SJSA1 (cell line): Measurements from ENCODE around the gene MYBPH. TPM values are rescaled to one million over a fixed set of nuclear protein-coding genes. Genes with fewer than 3 reads are reported as not detected.

Source experiments
- DNase-seq, 2 experiments: peaks; one replicate each; pipeline ENCODE4 v3.0.0-alpha.2; 2015 to 2020; ENCODE audit warnings: low spot score in 2 of 2, low read depth in 1 of 2
- H3K27ac ChIP-seq: fragments of 250-450 bp; sonication (Bioruptor Pico); 2 replicates; pipeline ENCODE4 v1.5.1; 2020; ENCODE audit warnings: mild to moderate bottlenecking, moderate library complexity
- H3K27me3 ChIP-seq: fragments of 250-450 bp; sonication (Bioruptor Pico); replicated peaks from 2 replicates; pipeline ENCODE4 v1.5.1; 2020; ENCODE audit warnings: mild to moderate bottlenecking, moderate library complexity
- H3K36me3 ChIP-seq: fragments of 250-450 bp; sonication (Bioruptor Pico); 2 replicates; pipeline ENCODE4 v1.5.1; 2020; ENCODE audit warnings: mild to moderate bottlenecking
- H3K4me1 ChIP-seq: fragments of 250-450 bp; sonication (Bioruptor Pico); replicated peaks from 2 replicates; pipeline ENCODE4 v1.6.1; 2021; ENCODE audit warnings: mild to moderate bottlenecking
- H3K4me3 ChIP-seq: fragments of 250-450 bp; sonication (Bioruptor Pico); 2 replicates; pipeline ENCODE4 v1.5.1; 2020; ENCODE audit warnings: mild to moderate bottlenecking
- H3K9me3 ChIP-seq: fragments of 250-450 bp; sonication (Bioruptor Pico); replicated peaks from 2 replicates; pipeline ENCODE4 v1.5.1; 2020; ENCODE audit warnings: mild to moderate bottlenecking
- total RNA-seq: library from RNA; depleted of rRNA; stranded (reverse); fragments of >200 nt; shearing (Covaris generic); gene quantifications from 2 replicates; pipeline ENCODE4 v1.2.3, GENCODE V29; 2014

Gene MYBPH
- total RNA-seq, 1 experiment from 2014 or later, result not detected

- Histone ChIP-seq H3K4me1 (no peaks in the 10 kb centered on the region), H3K27ac (no peak overlapping the region), H3K36me3 (no peaks in the 10 kb centered on the region), H3K4me3 (no peak overlapping the region), H3K9me3 (no peaks in the 10 kb centered on the region), H3K27me3 (peaks cover 19% of the 10 kb centered on the region)
- no peak for DNase-seq
Observed at GRCh38 chr1:203139976-203140475, 35.6 kb downstream of the MYBPH start.

- Histone ChIP-seq H3K4me3 (no peak overlapping the region), H3K4me1 (no peaks in the 10 kb centered on the region), H3K36me3 (no peaks in the 10 kb centered on the region), H3K9me3 (no peaks in the 10 kb centered on the region), H3K27me3 (peaks cover 26% of the 10 kb centered on the region), H3K27ac (no peak overlapping the region)
- DNase-seq, result no peak
Observed at GRCh38 chr1:203138066-203138465, 37.6 kb downstream of the MYBPH start.

DNA sequence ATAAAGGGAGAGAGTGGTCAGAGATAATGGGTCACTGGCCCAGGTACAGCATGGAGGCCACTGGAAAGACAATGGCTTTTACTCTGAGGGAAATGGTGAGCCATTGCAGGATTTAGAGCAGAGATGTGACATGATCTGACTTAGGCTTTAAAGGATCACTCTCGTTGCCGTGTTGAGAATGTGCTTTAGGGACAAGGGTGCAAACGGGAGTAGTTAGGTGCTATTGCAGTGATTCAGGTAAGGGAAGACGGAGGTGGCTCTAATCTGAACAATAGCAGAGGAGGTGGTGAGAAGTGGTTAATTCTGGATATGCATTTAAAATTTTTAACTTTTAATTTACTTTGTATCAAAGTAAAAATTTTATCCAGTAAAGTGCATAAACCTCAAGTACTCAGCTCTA, 38.3 kb downstream of the MYBPH start:
- no peaks in the 10 kb centered on the region for H3K4me1 ChIP-seq
- no peak overlapping the region for H3K27ac ChIP-seq
- H3K4me3 ChIP-seq, result no peak overlapping the region
- no peaks in the 10 kb centered on the region for H3K9me3 ChIP-seq
- peaks cover 26% of the 10 kb centered on the region for H3K27me3 ChIP-seq
- DNase-seq, result no peak
- no peaks in the 10 kb centered on the region for H3K36me3 ChIP-seq

DNA sequence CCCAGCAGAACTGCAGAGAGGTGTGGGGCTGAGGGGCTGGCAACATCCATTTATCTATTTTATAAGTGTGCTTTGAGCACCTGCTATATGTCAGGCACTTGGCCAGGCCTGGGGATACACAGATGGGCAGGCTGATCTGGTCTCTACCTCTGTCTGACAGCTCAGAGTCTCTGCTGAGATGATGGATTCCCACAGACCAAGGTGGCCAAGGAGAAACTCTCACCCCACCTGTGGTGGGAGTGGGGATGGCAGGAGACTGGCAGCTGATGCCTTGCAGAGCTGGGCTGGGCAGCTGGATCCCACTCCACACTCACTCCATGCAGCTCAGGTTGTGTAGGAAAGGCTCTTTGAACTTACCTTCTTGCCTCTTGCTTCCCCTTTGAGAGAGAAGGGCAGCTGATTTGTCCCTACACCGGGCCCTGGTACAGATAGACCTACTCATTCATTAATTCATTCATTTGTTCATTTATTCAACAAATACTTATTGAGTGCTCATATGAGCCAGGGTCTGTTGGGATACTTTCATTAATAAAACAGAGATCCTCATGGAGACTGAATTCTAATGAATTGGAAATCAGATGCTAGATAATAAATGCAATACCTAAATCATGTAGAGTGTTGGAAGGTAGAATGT, 39.1 kb downstream of the MYBPH start:
- H3K27ac ChIP-seq, result no peak overlapping the region
- no peak overlapping the region for H3K4me3 ChIP-seq
- H3K36me3 ChIP-seq, result no peaks in the 10 kb centered on the region
- H3K9me3 ChIP-seq, result no peaks in the 10 kb centered on the region
- H3K4me1 ChIP-seq, result no peaks in the 10 kb centered on the region
- no peak for DNase-seq
- H3K27me3 ChIP-seq, result peaks cover 26% of the 10 kb centered on the region

- no peaks in the 10 kb centered on the region for H3K36me3 ChIP-seq
- DNase-seq, result no peak
Observed at GRCh38 chr1:203135636-203136305, 39.9 kb downstream of the MYBPH start.

DNA sequence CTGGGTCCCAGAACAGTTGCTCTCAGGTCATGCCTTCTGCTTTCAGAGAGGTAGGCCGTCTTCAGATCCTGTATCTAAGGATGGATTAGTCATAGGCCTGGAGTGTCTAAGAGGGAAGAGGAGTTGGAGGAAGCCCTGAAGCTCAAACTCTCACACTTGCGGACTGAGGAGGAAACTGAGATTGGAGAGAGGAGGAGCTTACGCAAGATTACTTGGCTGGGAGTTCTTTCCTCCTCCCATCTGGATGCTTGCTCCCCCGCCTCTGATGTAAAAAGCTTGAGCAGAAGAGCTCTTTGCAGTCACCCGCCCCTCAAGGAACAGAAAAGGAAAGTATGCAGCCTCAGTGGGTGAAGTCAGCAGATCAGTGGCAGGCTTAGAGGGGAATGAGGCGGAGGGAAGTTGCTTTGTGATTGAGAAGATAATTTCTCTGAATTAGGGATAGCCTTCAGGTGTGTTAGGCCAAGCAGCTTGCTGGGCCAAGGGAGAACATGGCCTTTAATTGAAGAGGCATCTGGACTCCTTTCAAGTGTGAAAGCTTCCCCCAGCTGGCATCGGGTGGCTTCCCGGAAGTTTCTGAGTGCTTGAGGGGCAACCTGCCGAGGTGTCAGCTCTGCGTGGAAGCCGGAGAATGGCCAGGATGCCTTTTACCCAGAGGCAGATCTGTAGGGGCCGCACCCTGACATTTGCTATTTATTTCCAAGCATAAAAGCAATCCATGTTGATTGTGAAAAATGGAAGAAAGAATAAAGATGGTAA, 41.5 kb downstream of the MYBPH start:
- no peak overlapping the region for H3K27ac ChIP-seq
- DNase-seq, result no peak
- H3K9me3 ChIP-seq, result no peaks in the 10 kb centered on the region
- no peak overlapping the region for H3K4me3 ChIP-seq
- peaks cover 37% of the 10 kb centered on the region for H3K27me3 ChIP-seq
- no peaks in the 10 kb centered on the region for H3K36me3 ChIP-seq
- H3K4me1 ChIP-seq, result no peaks in the 10 kb centered on the region

More at GRCh38 chr1:203135636-203136305, 39.9 kb downstream of the MYBPH start:
- H3K4me3 ChIP-seq, result no peak overlapping the region
- H3K9me3 ChIP-seq, result no peaks in the 10 kb centered on the region
- H3K4me1 ChIP-seq, result no peaks in the 10 kb centered on the region
- H3K27me3 ChIP-seq, result peaks cover 26% of the 10 kb centered on the region
- no peak overlapping the region for H3K27ac ChIP-seq

GRCh38 chr1:203131548-203132200, 44.0 kb downstream of the MYBPH start:
- Histone ChIP-seq H3K4me3 (no peak overlapping the region), H3K4me1 (no peaks in the 10 kb centered on the region; the same call in 1 of the 2 replicates)

GRCh38 chr1:203130358-203130985, 45.2 kb downstream of the MYBPH start:
- Histone ChIP-seq H3K27me3 (peaks cover 47% of the 10 kb centered on the region), H3K36me3 (no peaks in the 10 kb centered on the region), H3K4me3 (no peak overlapping the region), H3K9me3 (no peaks in the 10 kb centered on the region), H3K4me1 (no peaks in the 10 kb centered on the region; the same call in 1 of the 2 replicates), H3K27ac (no peak overlapping the region)
- no peak for DNase-seq

More at GRCh38 chr1:203131548-203132200, 44.0 kb downstream of the MYBPH start:
- Histone ChIP-seq H3K9me3 (no peaks in the 10 kb centered on the region), H3K36me3 (no peaks in the 10 kb centered on the region), H3K27ac (no peak overlapping the region), H3K27me3 (peaks cover 41% of the 10 kb centered on the region)
- no peak for DNase-seq

DNA sequence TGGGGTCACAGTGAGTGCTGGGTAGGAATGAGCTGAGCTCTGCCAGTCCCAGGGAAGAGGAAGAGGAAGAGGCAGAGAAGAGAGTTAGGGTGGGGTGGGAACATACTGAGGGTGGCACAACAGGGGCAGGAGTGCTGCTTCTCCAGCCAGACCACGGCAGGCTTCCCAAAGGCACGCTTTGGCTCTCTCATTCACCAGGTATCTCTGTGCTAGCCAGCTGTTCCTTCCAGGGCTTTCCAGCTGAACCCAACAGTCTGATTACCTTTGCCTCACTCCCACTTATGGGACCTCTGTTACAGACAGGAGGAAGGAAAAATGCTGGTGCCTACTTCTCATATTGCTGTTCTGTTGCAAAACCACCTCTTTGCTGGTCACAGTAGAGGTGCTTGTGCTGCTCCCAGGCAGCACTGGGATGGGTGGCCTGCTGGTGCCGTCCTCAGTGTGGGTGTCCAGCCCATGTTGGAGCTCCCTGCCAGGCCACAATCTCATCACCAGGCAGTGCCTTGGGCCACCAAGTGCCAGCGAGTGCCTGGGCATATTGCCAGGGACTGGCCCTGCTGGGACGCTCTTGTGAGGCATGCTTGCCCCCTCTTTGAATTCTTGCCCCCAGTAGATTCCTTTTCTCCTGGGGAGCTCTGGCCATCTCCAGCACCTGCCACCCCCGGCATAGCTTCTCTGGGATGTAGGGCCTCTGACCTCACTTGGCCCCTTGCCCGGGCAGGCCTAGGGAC, 46.0 kb downstream of the MYBPH start:
- Histone ChIP-seq H3K4me3 (no peak overlapping the region), H3K4me1 (no peaks in the 10 kb centered on the region; the same call in 1 of the 2 replicates)
- DNase-seq, result peak in 1 of 2 experiments; percentile 35

DNA sequence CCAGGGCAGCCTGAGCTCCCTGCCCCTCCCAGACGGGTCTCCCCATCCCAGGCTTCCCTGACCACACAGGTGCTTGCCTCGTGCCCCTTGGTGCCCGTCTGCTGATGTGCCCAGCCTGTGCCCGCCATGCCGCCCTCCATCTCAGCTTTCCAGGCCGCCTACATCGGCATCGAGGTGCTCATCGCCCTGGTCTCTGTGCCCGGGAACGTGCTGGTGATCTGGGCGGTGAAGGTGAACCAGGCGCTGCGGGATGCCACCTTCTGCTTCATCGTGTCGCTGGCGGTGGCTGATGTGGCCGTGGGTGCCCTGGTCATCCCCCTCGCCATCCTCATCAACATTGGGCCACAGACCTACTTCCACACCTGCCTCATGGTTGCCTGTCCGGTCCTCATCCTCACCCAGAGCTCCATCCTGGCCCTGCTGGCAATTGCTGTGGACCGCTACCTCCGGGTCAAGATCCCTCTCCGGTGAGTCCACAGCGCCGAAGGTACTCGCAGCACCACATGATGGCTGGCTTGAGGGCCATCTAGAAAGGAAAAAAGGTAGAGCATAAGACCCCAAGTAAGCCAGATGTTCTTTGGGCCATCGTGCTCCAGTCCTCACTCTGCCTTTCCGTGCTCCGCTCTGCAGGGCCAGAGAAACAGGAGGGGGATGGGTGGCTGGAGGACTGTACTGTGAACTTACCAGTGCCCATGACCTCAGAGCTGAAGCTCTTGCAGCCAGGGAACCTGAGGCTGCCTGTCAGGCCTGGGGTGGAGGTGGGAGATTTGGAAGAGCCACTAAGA, 46.7 kb downstream of the MYBPH start:
- no peaks in the 10 kb centered on the region for H3K36me3 ChIP-seq
- no peak overlapping the region for H3K4me3 ChIP-seq
- H3K9me3 ChIP-seq, result no peaks in the 10 kb centered on the region
- H3K4me1 ChIP-seq, result no peaks in the 10 kb centered on the region; the same call in 1 of the 2 replicates
- no peak overlapping the region for H3K27ac ChIP-seq
- peaks cover 53% of the 10 kb centered on the region for H3K27me3 ChIP-seq
- peak in 1 of 2 experiments; percentile 39 for DNase-seq

More for the DNA sequence above, 46.0 kb downstream of the MYBPH start:
- Histone ChIP-seq H3K36me3 (no peaks in the 10 kb centered on the region), H3K9me3 (no peaks in the 10 kb centered on the region), H3K27me3 (peaks cover 54% of the 10 kb centered on the region), H3K27ac (no peak overlapping the region)

DNA sequence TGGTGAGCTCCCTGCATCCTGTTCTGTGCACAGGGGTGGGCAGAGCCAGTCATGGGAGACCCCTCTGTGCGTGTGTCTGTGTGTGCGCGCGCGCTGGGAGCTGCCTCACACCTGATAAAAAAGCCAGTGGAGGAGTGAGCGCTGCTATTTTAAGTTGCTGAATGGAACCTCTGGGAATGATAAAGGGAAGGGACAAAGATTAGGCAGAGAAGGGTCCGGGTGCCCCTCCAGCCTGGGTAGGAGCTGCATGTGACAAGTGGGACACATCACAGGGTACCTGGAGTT, 47.3 kb downstream of the MYBPH start:
- Histone ChIP-seq H3K4me1 (no peaks in the 10 kb centered on the region; the same call in 1 of the 2 replicates), H3K27ac (no peak overlapping the region), H3K27me3 (peaks cover 54% of the 10 kb centered on the region), H3K4me3 (no peak overlapping the region), H3K9me3 (no peaks in the 10 kb centered on the region), H3K36me3 (no peaks in the 10 kb centered on the region)
- DNase-seq, result no peak
